IMR-90 (cell line): ENCODE results near the gene DLL4. TPM values are rescaled to one million over a fixed set of nuclear protein-coding genes. Genes with fewer than 3 reads are reported as not detected.

Experiments
- ATAC-seq: fragments of 200-7000 bp; cut with Tn5 transposase; 2 replicates; pipeline ENCODE4 v1.9.1; 2020; ENCODE audit warnings: low read depth, mild to moderate bottlenecking, moderate library complexity
- BruUV-seq: library from RNA; stranded (reverse); fragments of 400-500 nt; replicated peaks from 2 replicates; lab custom pipeline; 2021; lab: Mats Ljungman, UMichigan
- CTCF ChIA-PET: fragments of 300-600 bp; formaldehyde crosslinking; extraction: SDS; loops from one replicate; lab custom pipeline; 2021; ENCODE audit warnings: antibody characterized with exemption; lab: Yijun Ruan, JAX
- POLR2A ChIA-PET: fragments of 300-600 bp; sonication (Branson Sonifier 250); formaldehyde crosslinking; loops from one replicate; lab custom pipeline; 2022; ENCODE audit warnings: antibody characterized with exemption; ENCODE audit not compliant: unreplicated experiment; lab: Charles Lee
- DNase-seq: peaks from one replicate; pipeline ENCODE4 v3.0.0; 2013
- H2AFZ ChIP-seq: replicated peaks from 2 replicates; pipeline ENCODE3; 2013; ENCODE audit warnings: low read length, mild to moderate bottlenecking; ENCODE audit not compliant: poor library complexity
- H2AK5ac ChIP-seq: 2 replicates; pipeline ENCODE4 v1.6.1; 2013; ENCODE audit warnings: low read depth, low read length, inconsistent platforms
- H2AK9ac ChIP-seq: replicated peaks from 2 replicates; pipeline ENCODE3; 2013; ENCODE audit warnings: mild to moderate bottlenecking, low read depth, low read length, moderate library complexity; ENCODE audit not compliant: poor library complexity
- H2BK120ac ChIP-seq: 2 replicates; pipeline ENCODE4 v1.6.1; 2013; ENCODE audit warnings: low read depth, low read length, inconsistent platforms
- H2BK15ac ChIP-seq: 3 replicates; pipeline ENCODE4 v1.6.1; 2013; ENCODE audit warnings: low read depth, low read length, inconsistent platforms
- H2BK20ac ChIP-seq: 2 replicates; pipeline ENCODE4 v1.6.1; 2013; ENCODE audit warnings: low read depth, mild to moderate bottlenecking, inconsistent platforms, low read length, moderate library complexity
- H2BK5ac ChIP-seq: 2 replicates; pipeline ENCODE4 v1.6.1; 2013; ENCODE audit warnings: mild to moderate bottlenecking, low read depth, low read length, inconsistent platforms; ENCODE audit not compliant: poor library complexity, severe bottlenecking
- H3K14ac ChIP-seq: replicated peaks from 2 replicates; pipeline ENCODE4 v1.6.1; 2013; ENCODE audit warnings: low read depth, low read length, inconsistent platforms
- H3K18ac ChIP-seq: 2 replicates; pipeline ENCODE4 v1.6.1; 2013; ENCODE audit warnings: low read depth, low read length, control low read depth
- H3K23ac ChIP-seq: 2 replicates; pipeline ENCODE4 v1.6.1; 2013; ENCODE audit warnings: low read depth, low read length, inconsistent platforms
- H3K27ac ChIP-seq: 2 replicates; pipeline ENCODE4 v1.5.1; 2013; ENCODE audit warnings: mild to moderate bottlenecking, control low read depth, low read length; ENCODE audit not compliant: insufficient read depth
- H3K27me3 ChIP-seq: 2 replicates; pipeline ENCODE4 v1.6.1; 2013; ENCODE audit warnings: low read length; ENCODE audit not compliant: control insufficient read depth, insufficient read depth
- H3K36me3 ChIP-seq: 2 replicates; pipeline ENCODE4 v1.6.1; 2013; ENCODE audit warnings: low read length, mixed read lengths; ENCODE audit not compliant: control insufficient read depth, insufficient read depth
- H3K4ac ChIP-seq: 2 replicates; pipeline ENCODE4 v1.6.1; 2013; ENCODE audit warnings: low read depth, low read length, inconsistent platforms
- H3K4me1 ChIP-seq: 2 replicates; pipeline ENCODE4 v1.6.1; 2013; ENCODE audit warnings: low read length, mixed read lengths; ENCODE audit not compliant: control insufficient read depth, insufficient read depth
- H3K4me2 ChIP-seq: 2 replicates; pipeline ENCODE4 v1.6.1; 2013; ENCODE audit warnings: low read depth, mild to moderate bottlenecking, control low read depth, low read length, moderate library complexity
- H3K4me3 ChIP-seq: 2 replicates; pipeline ENCODE4 v1.5.1; 2013; ENCODE audit warnings: low read depth, mild to moderate bottlenecking, control low read depth, low read length, moderate library complexity; ENCODE audit not compliant: insufficient read depth
- H3K56ac ChIP-seq: 2 replicates; pipeline ENCODE4 v1.6.1; 2013; ENCODE audit warnings: low read length, inconsistent platforms; ENCODE audit not compliant: insufficient read depth; ENCODE audit errors: extremely low read depth
- H3K79me1 ChIP-seq, 2 experiments: 2 replicates each; pipeline ENCODE4 v1.6.1; 2013; ENCODE audit warnings: low read length in 2 of 2, inconsistent platforms in 1 of 2, low read depth in 1 of 2
- H3K9ac ChIP-seq: 2 replicates; pipeline ENCODE4 v1.6.1; 2013; ENCODE audit warnings: low read depth, low read length, control low read depth
- H3K9me1 ChIP-seq: 2 replicates; pipeline ENCODE4 v1.6.1; 2013; ENCODE audit warnings: low read length, inconsistent platforms; ENCODE audit not compliant: insufficient read depth
- H3K9me3 ChIP-seq: 2 replicates; pipeline ENCODE4 v1.6.1; 2013; ENCODE audit warnings: low read length; ENCODE audit not compliant: control insufficient read depth, insufficient read depth
- H4K20me1 ChIP-seq: 2 replicates; pipeline ENCODE4 v1.6.1; 2013; ENCODE audit warnings: low read length, inconsistent platforms; ENCODE audit not compliant: insufficient read depth
- H4K5ac ChIP-seq: 2 replicates; pipeline ENCODE4 v1.6.1; 2013; ENCODE audit warnings: mild to moderate bottlenecking, low read depth, low read length, control low read depth
- H4K8ac ChIP-seq, 2 experiments: 2 replicates each; pipeline ENCODE4 v1.6.1; 2013; ENCODE audit warnings: low read depth in 2 of 2, low read length in 2 of 2, control low read depth in 1 of 2, inconsistent platforms in 1 of 2
- H4K91ac ChIP-seq: 2 replicates; pipeline ENCODE4 v1.6.1; 2013; ENCODE audit warnings: low read depth, low read length, inconsistent platforms; ENCODE audit not compliant: insufficient read depth
- BHLHE40 ChIP-seq: fragments of 150-350 bp; IDR thresholded peaks from 2 replicates; pipeline ENCODE4 v1.6.1; 2016; ENCODE audit warnings: mild to moderate bottlenecking, low read depth, low read length
- CTCF ChIP-seq: conservative IDR thresholded peaks from 2 replicates; pipeline ENCODE4 v1.5.1; 2012; ENCODE audit warnings: mild to moderate bottlenecking, low read depth, low read length, improper control_type of control experiment
- ELK1 ChIP-seq: fragments of 150-350 bp; IDR thresholded peaks from 2 replicates; pipeline ENCODE4 v1.6.1; 2016; ENCODE audit warnings: low read depth, mild to moderate bottlenecking, low read length, moderate library complexity, borderline replicate concordance
- FOS ChIP-seq: fragments of 150-350 bp; IDR thresholded peaks from 2 replicates; pipeline ENCODE4 v1.6.1; 2016; ENCODE audit warnings: low read depth, low read length
- MAFK ChIP-seq: IDR thresholded peaks from 2 replicates; pipeline ENCODE4 v1.6.1; 2012; ENCODE audit warnings: low read depth, low read length, improper control_type of control experiment
- MAZ ChIP-seq: IDR thresholded peaks from 2 replicates; pipeline ENCODE4 v1.6.1; 2012; ENCODE audit warnings: low read depth, mild to moderate bottlenecking, low read length, improper control_type of control experiment, moderate library complexity, borderline replicate concordance
- NFE2L2 ChIP-seq: fragments of 150-350 bp; IDR thresholded peaks from 2 replicates; pipeline ENCODE4 v1.6.1; 2016; ENCODE audit warnings: low read depth, mild to moderate bottlenecking, low read length
- POLR2A ChIP-seq: IDR thresholded peaks from 2 replicates; pipeline ENCODE4 v1.6.1; 2012; ENCODE audit warnings: mild to moderate bottlenecking, low read depth, low read length
- RAD21 ChIP-seq: IDR thresholded peaks from 2 replicates; pipeline ENCODE4 v1.6.1; 2012; ENCODE audit warnings: low read length, improper control_type of control experiment
- RCOR1 ChIP-seq: IDR thresholded peaks from 2 replicates; pipeline ENCODE4 v1.6.1; 2012; ENCODE audit warnings: mild to moderate bottlenecking, low read length, improper control_type of control experiment; ENCODE audit not compliant: insufficient replicate concordance
- WGBS, 2 experiments: methylation state at CpG; one replicate each; pipeline versions ENCODE4 v1.1.5 to v1.1.7; 2013; ENCODE audit warnings: missing lambda C conversion rate in 2 of 2; ENCODE audit not compliant: insufficient read length in 1 of 2; ENCODE audit errors: extremely low coverage in 2 of 2; 5-methylcytosine and 5-hydroxymethylcytosine counted together
- dilution Hi-C: fragments of 300-500 bp; cut with HindIII; formaldehyde crosslinking; loops from one replicate; pipeline ENCODE4 v1.14.3; 2018; ENCODE audit warnings: low sequenced_read_pairs; ENCODE audit not compliant: unreplicated experiment
- in situ Hi-C: fragments of 300-500 bp; cut with MboI; formaldehyde crosslinking; loops from 3 replicates; pipeline ENCODE4 v1.14.3; 2019; ENCODE audit warnings: low sequenced_read_pairs, inconsistent platforms, mixed read lengths
- intact Hi-C: fragments of 100-400 bp; cut with micrococcal nuclease; formaldehyde crosslinking; loops from 2 replicates; pipeline ENCODE4 v1.10.0; 2022
- polyA plus RNA-seq, 3 experiments: library from polyadenylated mRNA; depleted of rRNA; stranded (reverse); fragments of >200 nt; gene quantifications; 2 replicates each; pipeline ENCODE4 v1.2.3, GENCODE V29; 2012; ENCODE audit warnings: low replicate concordance in 1 of 3
- total RNA-seq: library from RNA; depleted of rRNA; stranded (reverse); fragments of >200 nt; gene quantifications from 2 replicates; pipeline ENCODE4 v1.2.3, GENCODE V29; 2012
- TF ChIP-seq, protein P1 (sequence below): fragments of 150-350 bp; IDR thresholded peaks from 2 replicates; pipeline ENCODE4 v1.6.1; 2017; ENCODE audit warnings: mild to moderate bottlenecking, antibody characterized with exemption, low read length, low read depth

Gene DLL4
- total and polyA plus RNA-seq, 2 of the 4 experiments (the other 2 are of a cell fraction), result 1.8 to 3.4 TPM

GRCh38 chr15:40978562-40978961 is 49.4 kb downstream of the DLL4 start:
- peaks cover 30% of the 10 kb centered on the region for H3K4me1 ChIP-seq
- H4K91ac ChIP-seq, result peak overlapping the region; percentile 26
- intact Hi-C loops (no loop called here), dilution Hi-C loops (no loop called here), in situ Hi-C loops (no loop called here)
- TF ChIP-seq NFE2L2 (no peak), BHLHE40 (no peak), RCOR1 (no peak), RAD21 (no peak), ELK1 (no peak), MAFK (no peak), FOS (no peak), MAZ (no peak), POLR2A (no peak), CTCF (no peak)
- TF ChIP-seq, protein P1, sequence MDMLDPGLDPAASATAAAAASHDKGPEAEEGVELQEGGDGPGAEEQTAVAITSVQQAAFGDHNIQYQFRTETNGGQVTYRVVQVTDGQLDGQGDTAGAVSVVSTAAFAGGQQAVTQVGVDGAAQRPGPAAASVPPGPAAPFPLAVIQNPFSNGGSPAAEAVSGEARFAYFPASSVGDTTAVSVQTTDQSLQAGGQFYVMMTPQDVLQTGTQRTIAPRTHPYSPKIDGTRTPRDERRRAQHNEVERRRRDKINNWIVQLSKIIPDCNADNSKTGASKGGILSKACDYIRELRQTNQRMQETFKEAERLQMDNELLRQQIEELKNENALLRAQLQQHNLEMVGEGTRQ, result no peak
- H2AK9ac ChIP-seq, result no peak overlapping the region
- H3K79me1 ChIP-seq, result peaks cover 15 to 76% of the 10 kb centered on the region in 2 experiments
- H4K5ac ChIP-seq, result no peak overlapping the region
- H3K4me3 ChIP-seq, result no peak overlapping the region
- H3K36me3 ChIP-seq, result peaks cover 61% of the 10 kb centered on the region
- peak overlapping the region; percentile 31; the same call in 1 of the 2 replicates for H3K4ac ChIP-seq
- H3K56ac ChIP-seq, result no peak overlapping the region
- WGBS, 2 experiments, result no CpG with 5 or more reads among the region's 4 CpGs
- no peak overlapping the region for H3K4me2 ChIP-seq
- ChIA-PET CTCF (no interaction called here), POLR2A (no interaction called here)
- BruUV-seq, result no TSS peak
- 0 out of 2 replicates have a peak overlapping the region, but pooled peaks have one; percentile 44 for H3K14ac ChIP-seq
- H3K27ac ChIP-seq, result no peak overlapping the region
- no peak overlapping the region for H2BK5ac ChIP-seq
- peak overlapping the region; percentile 62; the same call in 1 of the 2 replicates for H2BK20ac ChIP-seq
- H3K18ac ChIP-seq, result no peak overlapping the region
- no peaks in the 10 kb centered on the region for H4K20me1 ChIP-seq
- H2BK120ac ChIP-seq, result peak overlapping the region; percentile 54; the same call in 1 of the 2 replicates
- H2AK5ac ChIP-seq, result peak overlapping the region; percentile 77; the same call in 1 of the 2 replicates
- H2BK15ac ChIP-seq, result peak overlapping the region; percentile 41; the same call in 1 of the 3 replicates
- peak overlapping the region in 1 of 2 experiments; percentile 0; a peak in 1 of 4 replicates for H4K8ac ChIP-seq
- peak overlapping the region; percentile 24; the same call in 1 of the 2 replicates for H3K23ac ChIP-seq
- H2AFZ ChIP-seq, result no peak overlapping the region
- H3K9me3 ChIP-seq, result no peaks in the 10 kb centered on the region
- H3K9me1 ChIP-seq, result peaks cover 43% of the 10 kb centered on the region
- no peaks in the 10 kb centered on the region for H3K27me3 ChIP-seq
- ATAC-seq (no peak), DNase-seq (no peak)
- no peak overlapping the region for H3K9ac ChIP-seq
